ENCODE data around the gene NMNAT1.

DNA sequence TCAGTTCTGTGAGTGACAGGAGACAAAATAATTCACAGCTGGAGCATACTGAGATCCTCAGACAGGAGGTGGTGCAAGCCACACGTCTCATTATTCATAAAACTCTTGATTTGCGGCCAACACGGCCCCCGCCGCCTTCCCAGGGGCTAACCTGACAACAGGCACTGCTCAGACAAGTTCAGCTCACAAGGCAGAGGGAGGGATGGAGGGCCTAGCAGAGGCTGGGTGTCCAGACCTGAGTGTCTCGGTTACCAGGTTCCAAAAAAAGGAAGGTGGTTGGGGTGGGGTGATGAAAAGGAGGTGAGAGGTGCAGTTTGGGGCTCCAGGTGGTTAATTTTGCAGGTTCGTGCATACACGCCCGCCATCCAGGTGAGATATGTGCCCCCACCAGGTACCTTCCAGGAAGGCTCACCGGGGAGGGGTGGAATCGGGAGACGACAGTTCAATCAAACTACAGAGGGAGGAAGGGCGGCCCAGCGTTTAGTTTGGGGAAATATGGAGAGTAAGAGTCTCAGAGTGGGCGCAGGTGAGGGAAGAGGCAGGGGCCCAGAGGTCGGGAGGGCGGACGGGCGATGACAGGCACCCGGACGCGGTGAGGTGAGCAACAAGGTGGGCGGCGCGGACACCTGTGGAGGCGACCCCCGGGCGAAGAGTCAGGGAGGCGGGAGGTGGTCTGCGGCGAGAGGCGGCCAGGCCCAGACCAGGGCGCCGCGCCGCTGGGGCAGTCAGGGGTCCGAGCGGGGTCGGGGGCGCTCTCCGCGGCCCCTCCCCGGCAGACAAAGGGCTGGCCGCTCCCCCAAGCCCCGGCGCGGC is 33.8 kb upstream of the NMNAT1 start:
- TF ChIP-seq, protein P1, sequence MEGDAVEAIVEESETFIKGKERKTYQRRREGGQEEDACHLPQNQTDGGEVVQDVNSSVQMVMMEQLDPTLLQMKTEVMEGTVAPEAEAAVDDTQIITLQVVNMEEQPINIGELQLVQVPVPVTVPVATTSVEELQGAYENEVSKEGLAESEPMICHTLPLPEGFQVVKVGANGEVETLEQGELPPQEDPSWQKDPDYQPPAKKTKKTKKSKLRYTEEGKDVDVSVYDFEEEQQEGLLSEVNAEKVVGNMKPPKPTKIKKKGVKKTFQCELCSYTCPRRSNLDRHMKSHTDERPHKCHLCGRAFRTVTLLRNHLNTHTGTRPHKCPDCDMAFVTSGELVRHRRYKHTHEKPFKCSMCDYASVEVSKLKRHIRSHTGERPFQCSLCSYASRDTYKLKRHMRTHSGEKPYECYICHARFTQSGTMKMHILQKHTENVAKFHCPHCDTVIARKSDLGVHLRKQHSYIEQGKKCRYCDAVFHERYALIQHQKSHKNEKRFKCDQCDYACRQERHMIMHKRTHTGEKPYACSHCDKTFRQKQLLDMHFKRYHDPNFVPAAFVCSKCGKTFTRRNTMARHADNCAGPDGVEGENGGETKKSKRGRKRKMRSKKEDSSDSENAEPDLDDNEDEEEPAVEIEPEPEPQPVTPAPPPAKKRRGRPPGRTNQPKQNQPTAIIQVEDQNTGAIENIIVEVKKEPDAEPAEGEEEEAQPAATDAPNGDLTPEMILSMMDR (IDR thresholded peaks at IDR 0.05) = no peak
- no peak for TF ChIP-seq POLR2A (IDR thresholded peaks at IDR 0.05)
- TF ChIP-seq EP300 (IDR thresholded peaks at IDR 0.05) = no peak
- no peak for TF ChIP-seq POLR2AphosphoS5 (IDR thresholded peaks at IDR 0.05)
